B cell (primary cell): Measurements from ENCODE around the gene NPR2. TPM values are rescaled to one million over a fixed set of nuclear protein-coding genes. Genes with fewer than 3 reads are reported as not detected.

Experiments used
- ATAC-seq: fragments of 200-7000 bp; cut with Tn5 transposase; one replicate; pipeline ENCODE4 v1.10.0; 2021; ENCODE audit warnings: low read depth, mild to moderate bottlenecking, moderate number of reproducible peaks, moderate library complexity
- CTCF ChIA-PET: fragments of 350-600 bp; sonication (Branson Sonifier 250); formaldehyde crosslinking; loops from one replicate; lab custom pipeline; 2021; ENCODE audit warnings: antibody characterized with exemption, inconsistent platforms; lab: Charles Lee
- POLR2A ChIA-PET: fragments of 350-600 bp; sonication (Branson Sonifier 250); formaldehyde crosslinking; loops from one replicate; lab custom pipeline; 2021; ENCODE audit warnings: antibody characterized with exemption; lab: Charles Lee
- DNase-seq: peaks from one replicate; pipeline ENCODE4 v3.0.0; 2013
- H2AFZ ChIP-seq: 2 replicates; pipeline ENCODE4 v1.6.1; 2012; ENCODE audit warnings: mild to moderate bottlenecking, low read depth, low read length; ENCODE audit not compliant: insufficient read depth, poor library complexity, severe bottlenecking
- H3K27ac ChIP-seq, 2 donors: 1 replicate in 1 of 2; 2 replicates in 1 of 2; pipeline ENCODE4 v1.5.1; 2012 to 2013; ENCODE audit warnings: low read length in 2 of 2, mild to moderate bottlenecking in 2 of 2, moderate library complexity in 1 of 2
- H3K27me3 ChIP-seq, 4 experiments: fragments of 200-600 bp in 1 of 4; sonication (generic) in 1 of 4; replicated peaks in 1 of 4; 1 replicate in 2 of 4; 2 replicates in 2 of 4; pipeline versions ENCODE4 v1.6.1 to v1.7.0; 2013 to 2016; ENCODE audit warnings: low read length in 3 of 4, mild to moderate bottlenecking in 2 of 4, mixed read lengths in 1 of 4, moderate library complexity in 1 of 4; ENCODE audit not compliant: insufficient read depth in 4 of 4, control insufficient read depth in 3 of 4; ENCODE audit errors: control extremely low read depth in 1 of 4
- H3K36me3 ChIP-seq, 2 experiments: replicated peaks in 1 of 2; 1 replicate in 1 of 2; 2 replicates in 1 of 2; pipeline versions ENCODE4 v1.6.1 to v1.7.1; 2013; ENCODE audit warnings: low read length in 1 of 2; ENCODE audit not compliant: insufficient read depth in 2 of 2, control insufficient read depth in 1 of 2; ENCODE audit errors: control extremely low read depth in 1 of 2, extremely low read depth in 1 of 2
- H3K4me1 ChIP-seq, 2 donors: fragments of 200-600 bp in 1 of 2; sonication (generic) in 1 of 2; 1 replicate in 1 of 2; 2 replicates in 1 of 2; pipeline versions ENCODE4 v1.5.1 to v1.6.1; 2013 to 2017; ENCODE audit warnings: low read length in 2 of 2; ENCODE audit not compliant: control insufficient read depth in 2 of 2, insufficient read depth in 2 of 2
- H3K4me2 ChIP-seq: replicated peaks from 2 replicates; pipeline ENCODE3; 2012; ENCODE audit warnings: mild to moderate bottlenecking, low read depth, low read length; ENCODE audit not compliant: poor library complexity, severe bottlenecking
- H3K4me3 ChIP-seq, 5 experiments: fragments of 200-600 bp in 1 of 5; sonication (generic) in 1 of 5; 1 replicate in 3 of 5; 2 replicates in 2 of 5; pipeline versions ENCODE4 v1.5.1 to v1.7.0; 2011 to 2016; ENCODE audit warnings: low read length in 4 of 5, mild to moderate bottlenecking in 4 of 5, low read depth in 2 of 5, control low read depth in 1 of 5, moderate library complexity in 1 of 5; ENCODE audit not compliant: insufficient read depth in 1 of 5; ENCODE audit errors: control extremely low read depth in 1 of 5, extremely low read depth in 1 of 5
- H3K79me2 ChIP-seq: fragments of 200-600 bp; sonication (generic); one replicate; pipeline ENCODE4 v1.6.0; 2016; ENCODE audit warnings: low read length; ENCODE audit not compliant: control insufficient read depth, insufficient read depth
- H3K9ac ChIP-seq: fragments of 200-600 bp; sonication (generic); 2 replicates; pipeline ENCODE4 v1.6.1; 2017; ENCODE audit warnings: mild to moderate bottlenecking, low read length, moderate library complexity
- H3K9me3 ChIP-seq, 3 donors: one replicate each; pipeline versions ENCODE4 v1.6.1 to v1.7.1; 2013; ENCODE audit warnings: low read length in 2 of 3; ENCODE audit not compliant: control insufficient read depth in 2 of 3, insufficient read depth in 1 of 3; ENCODE audit errors: control extremely low read depth in 1 of 3
- H4K20me1 ChIP-seq: 2 replicates; pipeline ENCODE4 v1.6.0; 2012; ENCODE audit warnings: mild to moderate bottlenecking, low read length; ENCODE audit not compliant: insufficient read depth, control insufficient read depth, poor library complexity, severe bottlenecking
- H3K27ac Mint-ChIP-seq: one replicate; pipeline ENCODE4 v1.8.0; 2021; ENCODE audit warnings: mixed read lengths
- H3K27me3 Mint-ChIP-seq: one replicate; pipeline ENCODE4 v1.8.0; 2021; ENCODE audit warnings: mixed read lengths
- H3K4me1 Mint-ChIP-seq: one replicate; pipeline ENCODE4 v1.8.0; 2021; ENCODE audit warnings: mixed read lengths
- H3K4me3 Mint-ChIP-seq: one replicate; pipeline ENCODE4 v1.8.0; 2021; ENCODE audit warnings: mixed read lengths
- H3K9me3 Mint-ChIP-seq: one replicate; pipeline ENCODE4 v1.8.0; 2022; ENCODE audit warnings: mixed read lengths; ENCODE audit not compliant: insufficient read depth
- CTCF ChIP-seq: fragments of 200-600 bp; IDR thresholded peaks from one replicate; pipeline ENCODE4 v1.8.0; 2022; ENCODE audit warnings: antibody characterized with exemption, mild to moderate bottlenecking
- EZH2 ChIP-seq: IDR thresholded peaks from 2 replicates; pipeline ENCODE4 v1.6.1; 2012; ENCODE audit warnings: borderline replicate concordance, low read depth, mild to moderate bottlenecking, moderate library complexity, low read length; ENCODE audit not compliant: insufficient read depth, poor library complexity, severe bottlenecking
- WGBS: methylation state at CpG from one replicate; pipeline ENCODE4 v1.1.5; 2013; ENCODE audit warnings: missing lambda C conversion rate; ENCODE audit not compliant: insufficient coverage; 5-methylcytosine and 5-hydroxymethylcytosine counted together
- intact Hi-C: fragments of 100-400 bp; cut with micrococcal nuclease; formaldehyde crosslinking; loops from one replicate; pipeline ENCODE4 v1.10.0; 2022
- polyA plus RNA-seq: library from polyadenylated mRNA; depleted of rRNA; stranded (reverse); fragments of >200 nt; gene quantifications from 2 replicates; pipeline ENCODE4 v1.2.3, GENCODE V29; 2012
- total RNA-seq, 2 donors: library from RNA; stranded (reverse); fragments of 120-200 nt in 1 of 2; gene quantifications; 1 replicate in 1 of 2; 2 replicates in 1 of 2; pipeline versions ENCODE4 v1.2.3 to v1.2.4, GENCODE V29; 2013 to 2022

The NPR2 gene
- total and polyA plus RNA-seq, 2 donors (not counting 1 experiment from before 2014, with no cell fraction given): 7.6 to 8.0 TPM

- H4K20me1 ChIP-seq: no peaks in the 10 kb centered on the region
- H3K79me2 ChIP-seq: no peaks in the 10 kb centered on the region
- H3K9me3 ChIP-seq: no peaks in the 10 kb centered on the region
- H3K27me3 ChIP-seq: no peaks in the 10 kb centered on the region
- no peaks in the 10 kb centered on the region for H3K4me1 ChIP-seq
- ATAC-seq: no peak
- H3K9ac ChIP-seq: no peak overlapping the region
- no peak overlapping the region for H3K4me3 ChIP-seq
- no peak for DNase-seq
- Mint-ChIP-seq H3K9me3 (no peaks in the 10 kb centered on the region), H3K27me3 (no peaks in the 10 kb centered on the region), H3K4me1 (no peaks in the 10 kb centered on the region), H3K4me3 (no peak overlapping the region), H3K27ac (no peak overlapping the region)
- H3K27ac ChIP-seq: no peak overlapping the region
- no peak overlapping the region for H3K4me2 ChIP-seq
- intact Hi-C loops: no loop called here
- H2AFZ ChIP-seq: no peak overlapping the region
- TF ChIP-seq CTCF (no peak), EZH2 (no peak)
- CTCF ChIA-PET: interaction anchor here (0.8 to 1.9 kb wide), 4 partner anchors 10 to 82 kb away, joined by 3 to 8 read pairs (median 6); no protein-coding TSS in a partner anchor
- H3K36me3 ChIP-seq: peaks cover 0 to 6% of the 10 kb centered on the region in 2 experiments
- POLR2A ChIA-PET: no interaction called here
- WGBS: 95% methylated on average over 6 of the region's 7 CpGs
Observed at GRCh38 chr9:35800530-35800929, 9.1 kb downstream of the NPR2 start.

GRCh38 chr9:35801328-35802128 lies 10.1 kb downstream of the NPR2 start:
- no peaks in the 10 kb centered on the region for H3K27me3 ChIP-seq

More at GRCh38 chr9:35801328-35802128, 10.1 kb downstream of the NPR2 start:
- Histone ChIP-seq H3K9ac (no peak overlapping the region), H2AFZ (no peak overlapping the region), H3K79me2 (no peaks in the 10 kb centered on the region), H4K20me1 (no peaks in the 10 kb centered on the region), H3K36me3 (peaks cover 0 to 16% of the 10 kb centered on the region in 2 experiments), H3K9me3 (no peaks in the 10 kb centered on the region), H3K4me3 (no peak overlapping the region), H3K4me1 (no peaks in the 10 kb centered on the region), H3K27ac (no peak overlapping the region), H3K4me2 (no peak overlapping the region)
- POLR2A ChIA-PET: no interaction called here
- DNase-seq (no peak), ATAC-seq (no peak)
- TF ChIP-seq EZH2: no peak
- no peak for TF ChIP-seq CTCF
- 97% methylated on average over 13 of the region's 13 CpGs for WGBS
- H3K27me3 Mint-ChIP-seq: no peaks in the 10 kb centered on the region
- no peaks in the 10 kb centered on the region for H3K9me3 Mint-ChIP-seq
- H3K4me1 Mint-ChIP-seq: no peaks in the 10 kb centered on the region
- H3K27ac Mint-ChIP-seq: no peak overlapping the region
- CTCF ChIA-PET: interaction anchor here (1.2 to 1.7 kb wide), 4 partner anchors 11 to 81 kb away, joined by 4 to 7 read pairs (median 5); no protein-coding TSS in a partner anchor
- intact Hi-C loops: no loop called here
- no peak overlapping the region for H3K4me3 Mint-ChIP-seq
